Measurements from ENCODE around the gene CENPV.

DNA sequence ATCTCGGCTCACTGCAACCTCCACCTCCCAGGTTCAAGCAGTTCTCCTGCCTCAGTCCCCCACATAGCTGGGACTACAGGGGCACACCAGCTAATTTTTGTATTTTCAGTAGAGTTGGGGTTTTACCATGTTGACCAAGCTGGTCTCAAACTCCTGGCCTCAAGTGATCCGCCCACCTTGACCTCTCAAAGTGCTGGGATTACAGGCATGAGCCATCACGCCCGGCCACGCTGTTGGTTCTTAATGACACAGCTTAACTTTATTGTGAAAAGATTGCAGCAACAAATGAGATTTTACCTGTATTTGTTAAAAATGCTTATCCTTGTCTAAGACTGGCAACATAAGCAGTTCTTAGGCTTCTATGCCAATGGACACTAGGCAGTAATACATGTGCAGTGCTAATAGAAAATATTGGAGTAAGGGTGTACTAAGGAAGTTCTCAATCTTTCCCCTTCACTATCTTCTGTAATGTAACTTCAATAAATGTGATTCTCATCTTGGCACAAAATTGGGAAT lies 30.6 kb upstream of the CENPV start:
- no peak for TF ChIP-seq EZH2phosphoT487 (IDR thresholded peaks at IDR 0.05; ENCODE audit: low read depth, severe bottlenecking, unreplicated experiment)
- TF ChIP-seq, protein P1, sequence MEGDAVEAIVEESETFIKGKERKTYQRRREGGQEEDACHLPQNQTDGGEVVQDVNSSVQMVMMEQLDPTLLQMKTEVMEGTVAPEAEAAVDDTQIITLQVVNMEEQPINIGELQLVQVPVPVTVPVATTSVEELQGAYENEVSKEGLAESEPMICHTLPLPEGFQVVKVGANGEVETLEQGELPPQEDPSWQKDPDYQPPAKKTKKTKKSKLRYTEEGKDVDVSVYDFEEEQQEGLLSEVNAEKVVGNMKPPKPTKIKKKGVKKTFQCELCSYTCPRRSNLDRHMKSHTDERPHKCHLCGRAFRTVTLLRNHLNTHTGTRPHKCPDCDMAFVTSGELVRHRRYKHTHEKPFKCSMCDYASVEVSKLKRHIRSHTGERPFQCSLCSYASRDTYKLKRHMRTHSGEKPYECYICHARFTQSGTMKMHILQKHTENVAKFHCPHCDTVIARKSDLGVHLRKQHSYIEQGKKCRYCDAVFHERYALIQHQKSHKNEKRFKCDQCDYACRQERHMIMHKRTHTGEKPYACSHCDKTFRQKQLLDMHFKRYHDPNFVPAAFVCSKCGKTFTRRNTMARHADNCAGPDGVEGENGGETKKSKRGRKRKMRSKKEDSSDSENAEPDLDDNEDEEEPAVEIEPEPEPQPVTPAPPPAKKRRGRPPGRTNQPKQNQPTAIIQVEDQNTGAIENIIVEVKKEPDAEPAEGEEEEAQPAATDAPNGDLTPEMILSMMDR (IDR thresholded peaks at IDR 0.05; ENCODE audit: poor library complexity) = no peak
